ENCODE measurements around the gene EEF1AKMT3.

DNA sequence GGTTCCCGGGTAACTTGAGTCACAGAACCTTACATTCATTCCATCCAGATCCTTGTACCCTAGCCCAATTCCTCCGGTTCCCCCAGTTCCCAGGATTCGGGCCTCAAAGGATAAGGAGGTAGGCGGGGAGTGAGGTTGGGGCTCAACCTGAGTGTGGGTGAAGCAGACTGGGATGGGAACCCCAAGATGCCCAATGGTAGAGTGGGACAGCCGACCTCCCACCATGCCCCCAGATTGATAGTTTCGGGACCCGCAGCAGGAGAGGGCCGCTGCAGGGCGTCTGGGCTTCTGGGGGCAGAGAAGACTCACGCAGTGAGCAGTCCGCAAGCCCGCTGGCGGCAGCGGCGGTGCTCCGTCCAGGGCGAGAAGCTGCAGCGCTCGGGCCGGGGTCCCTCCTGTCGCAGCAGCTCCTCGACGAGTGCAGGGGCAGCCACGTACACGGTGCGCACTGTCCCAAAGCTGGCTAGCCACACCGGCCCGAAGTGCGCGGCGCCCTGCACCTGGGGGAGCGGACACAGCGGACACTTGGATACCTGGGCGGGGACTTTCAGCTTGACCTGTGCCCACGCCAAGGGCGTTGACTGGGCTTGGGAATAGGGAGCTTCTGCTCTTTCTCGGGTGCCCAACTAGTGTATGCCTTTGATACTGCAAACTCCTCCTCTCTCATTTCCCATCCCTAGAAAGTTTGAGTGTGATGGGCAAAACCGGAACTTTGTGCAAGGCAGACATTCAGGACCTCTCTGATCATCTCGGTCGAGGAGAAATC is 6.5 kb upstream of the EEF1AKMT3 start:
- TF ChIP-seq, protein P1, sequence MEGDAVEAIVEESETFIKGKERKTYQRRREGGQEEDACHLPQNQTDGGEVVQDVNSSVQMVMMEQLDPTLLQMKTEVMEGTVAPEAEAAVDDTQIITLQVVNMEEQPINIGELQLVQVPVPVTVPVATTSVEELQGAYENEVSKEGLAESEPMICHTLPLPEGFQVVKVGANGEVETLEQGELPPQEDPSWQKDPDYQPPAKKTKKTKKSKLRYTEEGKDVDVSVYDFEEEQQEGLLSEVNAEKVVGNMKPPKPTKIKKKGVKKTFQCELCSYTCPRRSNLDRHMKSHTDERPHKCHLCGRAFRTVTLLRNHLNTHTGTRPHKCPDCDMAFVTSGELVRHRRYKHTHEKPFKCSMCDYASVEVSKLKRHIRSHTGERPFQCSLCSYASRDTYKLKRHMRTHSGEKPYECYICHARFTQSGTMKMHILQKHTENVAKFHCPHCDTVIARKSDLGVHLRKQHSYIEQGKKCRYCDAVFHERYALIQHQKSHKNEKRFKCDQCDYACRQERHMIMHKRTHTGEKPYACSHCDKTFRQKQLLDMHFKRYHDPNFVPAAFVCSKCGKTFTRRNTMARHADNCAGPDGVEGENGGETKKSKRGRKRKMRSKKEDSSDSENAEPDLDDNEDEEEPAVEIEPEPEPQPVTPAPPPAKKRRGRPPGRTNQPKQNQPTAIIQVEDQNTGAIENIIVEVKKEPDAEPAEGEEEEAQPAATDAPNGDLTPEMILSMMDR (IDR thresholded peaks at IDR 0.05) = no peak
- TF ChIP-seq POLR2AphosphoS5 (IDR thresholded peaks at IDR 0.05) (no peak), EP300 (IDR thresholded peaks at IDR 0.05) (no peak), POLR2A (IDR thresholded peaks at IDR 0.05) (no peak)

Measured in stomach (tissue), 4 donors.